GM19023 (cell line): ENCODE results near the gene FOXF2.

ENCODE experiments used
- ATAC-seq: cut with Tn5 transposase; IDR thresholded peaks from one replicate; pipeline ENCODE4 v1.9.1; 2021; ENCODE audit warnings: mild to moderate bottlenecking, moderate library complexity; ENCODE audit not compliant: unreplicated experiment

FOXF2 gene

DNA sequence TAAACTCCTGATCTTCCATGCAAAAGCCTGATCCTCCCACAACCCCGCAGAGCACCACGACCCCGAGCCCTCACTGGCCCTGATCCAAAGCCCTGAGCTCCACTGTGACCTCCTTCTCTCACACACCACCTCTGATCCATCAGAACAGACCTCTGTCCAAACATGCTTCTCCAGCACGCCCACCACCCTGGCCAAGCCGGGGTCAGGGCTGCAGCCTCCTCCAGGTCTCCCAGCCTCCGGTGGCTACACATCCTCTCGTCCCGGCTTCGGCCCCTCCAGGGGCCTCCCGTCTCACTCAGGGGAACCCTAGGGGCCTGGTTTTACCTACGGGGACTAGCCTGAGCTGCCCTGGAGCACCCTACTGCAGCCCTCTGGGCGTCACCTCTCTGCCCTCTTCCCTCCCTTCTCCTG lies 49.1 kb downstream of the FOXF2 start:
- ATAC-seq = no peak

DNA sequence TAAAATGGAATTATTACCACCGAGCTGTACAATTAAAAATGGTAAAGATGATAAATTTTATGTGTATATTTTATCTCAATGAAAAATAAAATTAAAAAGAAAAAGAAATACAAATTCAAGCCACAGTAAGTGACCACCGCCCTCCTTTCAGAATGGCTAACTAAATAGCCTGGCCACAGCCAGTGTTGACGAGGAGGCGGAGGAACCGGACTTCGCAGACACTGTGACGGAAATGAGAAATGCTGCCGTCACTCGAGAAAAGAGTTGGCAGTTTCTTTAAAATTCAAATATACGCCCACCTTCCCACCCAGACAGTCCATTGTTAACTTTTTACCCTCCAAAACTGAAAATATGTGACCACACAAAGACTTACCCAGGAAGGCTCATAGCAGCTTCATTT lies 50.0 kb downstream of the FOXF2 start:
- ATAC-seq = no peak

DNA sequence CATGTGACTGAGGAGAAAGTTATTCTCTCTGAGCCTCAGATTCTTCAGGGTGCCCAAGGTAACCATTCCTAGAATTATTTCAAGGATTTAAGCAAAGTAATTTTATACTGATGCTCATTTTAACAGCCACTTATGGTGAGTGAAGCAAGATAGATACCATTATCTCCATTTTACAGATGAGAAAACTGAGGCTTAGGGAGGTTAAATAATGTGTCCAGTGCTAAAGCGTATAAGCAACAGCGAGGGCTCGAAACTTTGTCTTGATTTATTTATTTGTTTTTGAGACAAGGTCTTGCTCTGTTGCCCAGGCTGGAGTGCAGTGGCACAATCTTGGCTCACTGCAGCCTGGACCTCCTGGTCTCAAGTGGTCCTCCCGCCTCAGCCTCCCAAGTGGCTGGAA lies 53.6 kb downstream of the FOXF2 start:
- ATAC-seq = no peak
